GM12865 (cell line): ENCODE data around the gene ISYNA1.

Source experiments
- DNase-seq: peaks from one replicate; pipeline ENCODE4 v3.0.0; 2010; ENCODE audit warnings: low read depth
- H3K4me3 ChIP-seq: 2 replicates; pipeline ENCODE4 v1.5.1; 2011; ENCODE audit warnings: mild to moderate bottlenecking, low read depth, low read length, control low read depth
- CTCF ChIP-seq: IDR thresholded peaks from 2 replicates; pipeline ENCODE4 v1.5.1; 2011; ENCODE audit warnings: low read length, control low read depth, low read depth, inconsistent platforms; ENCODE audit not compliant: insufficient read depth; ENCODE audit errors: missing control alignments

Gene ISYNA1

GRCh38 chr19:18384775-18385174 lies 53.2 kb downstream of the ISYNA1 start:
- no peak for TF ChIP-seq CTCF

More at GRCh38 chr19:18384775-18385174, 53.2 kb downstream of the ISYNA1 start:
- no peak overlapping the region for H3K4me3 ChIP-seq
- DNase-seq = no peak
